GM21786 (cell line): Measurements from ENCODE around the gene IGSF21.

ENCODE experiments used
- ATAC-seq: cut with Tn5 transposase; IDR thresholded peaks from one replicate; pipeline ENCODE4 v1.9.1; 2021; ENCODE audit not compliant: unreplicated experiment

IGSF21 gene

DNA sequence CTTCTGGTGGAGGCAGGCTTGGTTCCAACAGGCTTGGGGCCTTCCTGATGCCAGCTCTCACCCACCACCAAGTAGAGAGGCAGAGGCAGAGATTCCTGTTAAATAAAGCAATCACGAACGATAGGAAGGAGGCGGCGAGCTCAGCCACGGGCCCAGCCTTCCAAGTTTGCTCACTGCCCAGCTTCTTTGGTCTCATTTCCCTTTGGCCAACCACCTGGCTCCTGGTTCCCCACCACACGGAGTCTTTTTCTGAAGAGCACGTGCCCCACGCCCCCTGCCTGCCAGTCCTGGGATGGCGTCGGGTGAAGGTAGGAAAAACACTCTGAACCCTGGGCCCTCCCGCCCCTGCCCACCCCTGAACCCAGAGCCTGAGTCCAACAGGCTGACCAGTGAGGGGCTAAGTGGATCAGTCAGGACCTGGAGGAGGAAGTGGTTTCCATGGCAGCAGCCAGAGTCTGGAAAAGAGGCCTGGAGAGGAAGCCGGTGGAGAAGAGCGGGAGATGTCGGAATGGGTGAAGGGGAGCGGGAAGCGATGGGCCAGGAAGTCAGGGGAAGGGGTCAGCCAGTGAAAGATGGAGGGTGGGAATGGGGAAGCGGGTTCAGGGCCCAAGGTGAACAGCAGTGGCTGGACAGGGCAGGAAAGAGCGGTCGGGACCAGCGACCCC lies 214.9 kb downstream of the IGSF21 start:
- ATAC-seq: no peak

- ATAC-seq: no peak
Observed at GRCh38 chr1:18323259-18323658, 215.7 kb downstream of the IGSF21 start.

DNA sequence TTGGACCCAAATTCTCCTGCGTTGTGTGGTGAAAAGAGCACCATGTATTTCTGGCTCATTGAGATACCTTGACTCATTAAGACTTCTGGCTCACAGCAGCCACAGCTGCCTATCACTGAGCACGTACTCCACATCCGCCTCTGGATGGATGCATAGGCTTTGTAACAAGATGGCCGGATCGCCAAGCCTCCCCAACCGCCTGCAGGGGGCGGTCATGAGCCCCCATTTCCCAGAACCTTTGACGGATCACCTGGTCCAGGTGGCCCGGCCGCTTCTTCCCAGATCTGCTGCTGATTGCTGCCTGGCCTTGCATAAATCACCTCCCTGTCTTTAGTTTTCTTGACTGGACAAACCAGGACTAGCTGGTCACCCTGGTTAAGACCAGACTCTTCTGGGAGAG lies 216.6 kb downstream of the IGSF21 start:
- no peak for ATAC-seq

GRCh38 chr1:18325136-18325535 lies 217.5 kb downstream of the IGSF21 start:
- no peak for ATAC-seq

DNA sequence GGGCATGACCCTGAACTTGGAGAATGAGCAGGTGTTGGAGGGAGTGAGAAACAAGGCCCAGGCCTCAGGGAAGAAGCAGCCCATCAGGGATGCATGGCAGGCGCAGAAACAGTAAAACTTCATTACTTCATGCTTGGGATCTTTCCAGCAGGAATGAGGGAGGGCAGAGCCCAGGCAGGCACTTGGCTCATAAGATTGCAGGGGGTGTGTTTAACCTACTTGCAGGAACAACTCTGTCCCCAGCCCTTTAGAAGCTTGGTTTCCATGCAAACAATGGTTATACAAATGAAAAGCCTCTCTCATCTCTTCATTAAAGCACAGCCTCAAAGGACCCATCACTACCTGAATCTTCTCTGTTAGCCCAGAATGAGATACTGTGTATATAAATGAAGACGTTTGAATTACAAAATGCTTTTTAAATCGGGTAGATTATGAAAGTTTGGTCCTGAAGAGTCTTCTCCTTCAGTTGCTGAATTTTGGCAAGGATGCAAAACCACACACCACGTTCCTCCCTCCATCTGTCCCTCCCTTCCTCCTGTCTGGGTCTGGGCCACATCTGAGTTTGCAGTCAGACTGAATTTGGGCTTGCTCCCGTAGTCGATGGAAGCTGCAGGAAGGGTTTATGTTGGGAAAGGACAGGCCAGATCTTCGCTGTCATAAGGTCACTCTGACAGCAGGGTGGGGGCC lies 218.8 kb downstream of the IGSF21 start:
- ATAC-seq: no peak

GRCh38 chr1:18327650-18328049 lies 220.1 kb downstream of the IGSF21 start:
- ATAC-seq: no peak

DNA sequence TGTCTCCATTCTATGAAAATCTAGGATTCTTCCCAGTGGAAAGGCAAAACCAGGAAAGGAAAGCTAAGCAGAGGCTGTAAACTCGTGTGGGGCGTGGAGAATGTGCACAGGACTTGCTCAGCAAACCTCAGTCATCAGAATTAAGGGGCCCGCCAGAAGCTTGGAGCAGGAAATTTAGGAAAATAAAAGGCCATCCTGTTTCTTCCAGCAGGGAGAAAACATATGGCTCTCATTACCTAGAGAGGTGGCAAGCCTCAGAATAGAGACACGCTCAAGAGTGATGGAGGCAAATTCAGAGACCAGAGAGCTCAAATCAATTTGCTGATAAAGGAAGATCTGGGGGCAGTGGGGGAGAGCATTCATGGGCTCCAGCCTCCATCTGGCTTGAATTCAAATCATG lies 221.2 kb downstream of the IGSF21 start:
- no peak for ATAC-seq

DNA sequence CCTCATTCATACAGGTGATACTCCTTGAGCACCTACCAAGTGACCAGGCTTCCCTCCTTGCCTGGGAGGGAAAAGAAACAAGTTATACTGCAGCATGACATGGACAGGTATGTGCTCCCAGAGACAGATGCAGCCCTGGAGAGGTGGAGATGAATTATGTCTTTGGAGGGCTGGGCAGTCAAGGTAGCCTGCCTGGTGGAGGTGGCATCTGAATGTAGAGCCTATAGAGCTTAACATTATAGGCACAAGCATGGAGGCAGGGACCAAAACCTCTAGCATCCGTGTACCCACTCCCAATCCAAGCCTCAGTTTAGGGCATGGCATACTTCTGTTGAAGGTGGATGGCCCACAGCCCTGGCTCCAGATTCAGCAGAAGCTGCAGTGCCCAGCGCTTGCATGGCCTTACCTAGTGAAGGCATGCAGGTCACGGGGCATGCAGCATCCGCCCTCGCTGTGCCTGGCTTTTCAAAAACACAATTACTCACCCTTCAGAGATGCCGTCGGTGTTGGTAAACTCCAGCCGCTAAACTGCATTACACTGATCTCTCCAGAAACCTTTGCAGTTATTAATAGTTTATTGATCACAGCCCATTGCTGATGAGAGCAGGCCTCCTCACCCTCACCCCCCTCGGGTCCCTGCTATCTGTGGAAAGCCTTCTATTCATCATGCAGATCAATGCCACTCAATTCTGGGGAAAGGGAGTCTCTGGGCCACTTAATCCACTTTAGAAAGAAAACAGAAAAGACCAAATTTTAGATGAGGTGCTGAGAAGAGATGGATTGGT lies 222.1 kb downstream of the IGSF21 start:
- no peak for ATAC-seq

DNA sequence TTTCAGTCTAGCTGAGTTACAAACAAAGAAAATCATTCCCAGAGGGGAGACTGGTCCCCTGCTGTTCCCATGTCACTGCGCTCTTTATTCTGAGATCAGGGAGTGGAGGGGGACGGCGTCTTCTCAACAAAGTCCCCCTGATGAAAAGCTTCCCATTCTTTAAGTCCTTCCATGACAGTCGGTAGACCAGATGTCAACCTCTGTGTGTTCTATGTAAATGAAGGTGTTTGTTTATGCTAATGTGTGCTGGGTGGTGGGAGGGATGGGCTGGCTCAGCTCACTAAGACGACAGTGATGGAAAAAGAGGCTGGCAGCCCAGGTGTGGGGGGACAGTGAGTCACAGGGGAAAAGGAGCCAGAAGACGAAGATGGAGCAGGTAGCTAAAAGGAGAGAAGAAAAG lies 225.0 kb downstream of the IGSF21 start:
- ATAC-seq: no peak

DNA sequence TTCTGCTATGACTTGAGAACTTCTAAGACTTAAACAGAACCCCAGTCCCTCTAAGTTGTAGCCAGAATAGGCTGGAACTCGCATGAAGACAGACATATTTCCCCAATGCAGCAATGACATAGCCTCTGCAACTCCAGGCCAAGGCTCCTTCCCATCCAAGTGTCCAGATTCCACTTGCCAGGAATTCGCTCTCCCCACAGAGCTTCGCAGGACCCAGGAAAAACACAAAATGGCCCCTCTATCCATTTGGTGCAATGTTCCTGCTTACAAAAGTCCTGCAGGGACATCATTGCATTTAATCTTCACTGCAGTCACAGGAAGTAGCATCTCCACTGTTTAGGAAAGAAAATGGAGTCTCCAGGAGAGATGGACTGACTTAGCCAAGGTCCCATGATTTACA lies 225.6 kb downstream of the IGSF21 start:
- no peak for ATAC-seq

- ATAC-seq: no peak
Observed at GRCh38 chr1:18336801-18337200, 229.2 kb downstream of the IGSF21 start.

DNA sequence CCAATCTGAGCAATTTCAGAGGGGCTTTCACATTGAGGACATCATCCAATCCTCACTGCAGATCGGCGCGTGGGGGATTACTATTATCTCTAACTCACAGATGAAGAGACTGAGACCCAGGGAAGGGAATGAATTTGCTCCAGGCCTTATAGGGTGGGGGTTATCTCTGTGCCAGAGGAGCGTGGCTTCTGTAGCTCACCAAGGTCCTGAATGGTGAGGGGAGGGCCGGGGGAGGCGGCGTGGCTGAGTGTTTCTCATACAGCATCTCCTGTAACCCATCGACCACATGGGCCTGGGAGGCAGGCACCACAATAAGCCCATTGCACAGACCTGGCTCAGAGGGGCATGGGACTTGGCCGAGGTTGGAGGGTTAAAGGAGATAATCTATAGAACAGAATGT lies 230.2 kb downstream of the IGSF21 start:
- ATAC-seq: no peak

DNA sequence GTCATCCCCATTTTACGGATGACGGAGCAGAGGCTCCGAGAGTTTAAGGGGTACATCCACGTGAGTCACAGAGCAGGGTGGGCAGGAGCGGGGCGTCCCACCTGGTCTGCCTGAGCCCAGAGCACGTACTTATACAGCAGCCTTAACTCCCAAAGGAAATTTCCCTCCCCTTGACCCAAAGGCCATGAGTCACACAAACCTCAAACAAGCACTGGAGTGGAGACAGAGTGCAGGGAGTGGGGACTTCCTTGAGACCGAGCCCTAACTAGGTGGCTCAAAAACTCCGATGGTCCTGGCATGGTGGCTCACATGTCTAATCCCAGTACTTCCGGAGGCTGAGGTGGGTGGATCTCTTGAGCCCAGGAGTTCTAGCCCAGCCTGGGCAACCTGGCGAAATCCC lies 231.6 kb downstream of the IGSF21 start:
- ATAC-seq: no peak

GRCh38 chr1:18340158-18340764 lies 232.7 kb downstream of the IGSF21 start:
- no peak for ATAC-seq

GRCh38 chr1:18340787-18341186 lies 233.2 kb downstream of the IGSF21 start:
- ATAC-seq: no peak

GRCh38 chr1:18341291-18342069 lies 233.9 kb downstream of the IGSF21 start:
- ATAC-seq: no peak

GRCh38 chr1:18342744-18343143 lies 235.1 kb downstream of the IGSF21 start:
- no peak for ATAC-seq

DNA sequence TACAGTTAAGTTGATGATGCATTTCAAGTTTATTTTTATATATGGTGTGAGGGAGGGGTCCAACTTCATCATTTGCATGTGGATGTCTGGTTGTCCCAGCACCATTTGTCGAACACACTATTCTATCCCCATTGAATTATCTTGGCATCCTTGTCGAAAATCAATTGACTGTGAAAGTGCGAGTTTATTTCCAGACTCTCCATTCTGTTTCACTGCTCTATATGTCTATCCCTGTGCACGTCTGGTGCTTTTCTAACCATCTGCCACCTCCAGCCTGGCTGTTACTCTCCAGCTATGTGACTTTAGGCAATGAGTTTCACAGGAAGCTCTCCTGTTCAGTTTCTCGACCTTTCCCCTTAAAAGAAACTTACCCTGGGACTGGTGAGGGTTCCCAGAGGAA lies 236.0 kb downstream of the IGSF21 start:
- ATAC-seq: no peak

DNA sequence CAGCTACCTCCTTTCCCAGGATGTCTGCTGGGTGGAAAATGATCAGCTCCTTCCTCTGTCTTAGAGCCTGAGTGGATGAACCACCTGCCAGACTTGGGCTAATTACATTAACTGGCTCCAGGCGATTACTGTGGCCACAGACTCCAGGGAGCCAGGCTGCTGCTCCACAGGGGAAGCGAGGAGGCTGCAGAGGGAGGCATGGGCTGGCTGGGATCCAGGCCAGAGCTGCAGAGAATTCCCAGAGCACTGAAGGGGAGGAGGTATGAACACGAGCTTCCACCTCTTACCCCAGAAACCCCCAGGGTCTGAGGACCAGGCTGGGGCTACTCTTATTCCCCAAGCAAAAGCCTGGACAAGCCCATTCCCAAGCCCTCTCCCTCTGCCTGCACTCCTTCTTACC lies 237.2 kb downstream of the IGSF21 start:
- no peak for ATAC-seq

DNA sequence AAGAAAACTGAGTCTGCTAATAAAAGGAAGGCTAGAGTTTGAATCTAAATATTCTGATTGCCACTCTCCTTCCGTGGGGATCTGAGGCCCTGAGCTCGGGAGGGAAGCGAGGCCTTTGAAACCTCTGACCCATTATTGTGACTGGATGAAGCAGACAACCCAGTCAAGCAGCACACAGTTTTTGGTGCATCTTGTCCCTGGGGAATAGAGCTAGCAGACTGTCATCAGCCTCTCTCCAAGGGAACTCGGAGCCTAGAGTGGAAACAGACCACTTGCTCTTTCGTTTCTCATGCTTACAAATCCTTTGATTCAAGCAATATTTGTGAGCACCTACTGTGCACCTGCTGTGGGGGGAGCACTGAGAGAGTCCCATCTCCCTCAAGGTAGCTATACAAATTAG lies 240.0 kb downstream of the IGSF21 start:
- ATAC-seq: no peak

GRCh38 chr1:18348354-18348753 lies 240.8 kb downstream of the IGSF21 start:
- no peak for ATAC-seq
